HG02973 (cell line): ENCODE data around the gene CHCT1.
"Not testable (repeated sequence)": the region's sequence is repeated elsewhere in the genome, so short reads cannot be mapped to it uniquely, and the experiment has no call there.

ENCODE experiments used
- ATAC-seq: cut with Tn5 transposase; IDR thresholded peaks from one replicate; pipeline ENCODE4 v1.9.1; 2021; ENCODE audit warnings: moderate library complexity; ENCODE audit not compliant: unreplicated experiment

The CHCT1 gene

GRCh38 chr17:60422162-60422665, at the start of gene CHCT1:
Gene CHCT1, plus strand, starts transcription at chr17:60422489. Its CDS starts 104 bp downstream, at chr17:60422593.
- ATAC-seq, result no peak

- ATAC-seq, result no peak
These were observed 49.4 kb upstream of the CHCT1 start for GRCh38 chr17:60372790-60373483.

- not testable (repeated sequence) for ATAC-seq
These were observed 44.1 kb upstream of the CHCT1 start for GRCh38 chr17:60378187-60378586.

GRCh38 chr17:60379461-60379860, 42.8 kb upstream of the CHCT1 start:
- not testable (repeated sequence) for ATAC-seq

GRCh38 chr17:60381958-60382357, 40.3 kb upstream of the CHCT1 start:
- ATAC-seq, result no peak

- no peak for ATAC-seq
These were observed 38.9 kb upstream of the CHCT1 start for GRCh38 chr17:60383379-60383778.

- ATAC-seq, result not testable (repeated sequence)
These were observed 37.4 kb upstream of the CHCT1 start for GRCh38 chr17:60384921-60385320.

- no peak for ATAC-seq
These were observed 35.9 kb upstream of the CHCT1 start for GRCh38 chr17:60386147-60387058.

- no peak for ATAC-seq
These were observed 34.6 kb upstream of the CHCT1 start for GRCh38 chr17:60387666-60388065.

GRCh38 chr17:60388742-60389141, 33.5 kb upstream of the CHCT1 start:
- ATAC-seq, result no peak

GRCh38 chr17:60390186-60390585, 32.1 kb upstream of the CHCT1 start:
- no peak for ATAC-seq

- ATAC-seq, result no peak
These were observed 31.3 kb upstream of the CHCT1 start for GRCh38 chr17:60390925-60391470.

GRCh38 chr17:60391471-60392041, 30.7 kb upstream of the CHCT1 start:
- ATAC-seq, result peak; percentile 29

GRCh38 chr17:60392042-60392844, 30.0 kb upstream of the CHCT1 start, which contains the start of gene USP32:
Gene USP32, minus strand, starts transcription at chr17:60392133. Its CDS starts 194 bp downstream, at chr17:60391939.
- peak; percentile 76 for ATAC-seq

- ATAC-seq, result no peak
These were observed 29.2 kb upstream of the CHCT1 start for GRCh38 chr17:60392845-60393702.

GRCh38 chr17:60393840-60394723, 28.2 kb upstream of the CHCT1 start:
- no peak for ATAC-seq

GRCh38 chr17:60395508-60396065, 26.7 kb upstream of the CHCT1 start:
- ATAC-seq, result no peak

- ATAC-seq, result no peak
These were observed 25.9 kb upstream of the CHCT1 start for GRCh38 chr17:60396412-60396811.
